Measurements from ENCODE around the gene ISYNA1.

DNA sequence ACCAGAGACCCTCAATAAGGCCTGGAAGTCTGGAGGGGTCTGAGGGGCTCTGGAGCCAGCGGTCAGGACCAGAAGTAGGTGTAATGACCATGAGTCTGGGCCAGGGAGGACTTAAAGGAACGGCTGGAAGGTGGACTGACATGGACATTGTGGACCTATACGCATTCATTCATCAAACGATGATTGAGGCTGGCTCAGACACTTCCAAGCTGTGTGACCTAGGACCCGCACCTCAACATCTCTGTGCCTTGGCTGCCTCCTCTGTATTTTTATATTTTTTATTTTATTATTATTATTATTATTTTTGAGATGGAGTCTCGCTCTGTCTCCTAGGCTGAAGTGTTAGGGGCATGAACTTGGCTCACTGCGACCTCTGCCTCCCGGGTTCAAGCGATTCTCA, 31.2 kb downstream of the ISYNA1 start:
- TF ChIP-seq, protein P1, sequence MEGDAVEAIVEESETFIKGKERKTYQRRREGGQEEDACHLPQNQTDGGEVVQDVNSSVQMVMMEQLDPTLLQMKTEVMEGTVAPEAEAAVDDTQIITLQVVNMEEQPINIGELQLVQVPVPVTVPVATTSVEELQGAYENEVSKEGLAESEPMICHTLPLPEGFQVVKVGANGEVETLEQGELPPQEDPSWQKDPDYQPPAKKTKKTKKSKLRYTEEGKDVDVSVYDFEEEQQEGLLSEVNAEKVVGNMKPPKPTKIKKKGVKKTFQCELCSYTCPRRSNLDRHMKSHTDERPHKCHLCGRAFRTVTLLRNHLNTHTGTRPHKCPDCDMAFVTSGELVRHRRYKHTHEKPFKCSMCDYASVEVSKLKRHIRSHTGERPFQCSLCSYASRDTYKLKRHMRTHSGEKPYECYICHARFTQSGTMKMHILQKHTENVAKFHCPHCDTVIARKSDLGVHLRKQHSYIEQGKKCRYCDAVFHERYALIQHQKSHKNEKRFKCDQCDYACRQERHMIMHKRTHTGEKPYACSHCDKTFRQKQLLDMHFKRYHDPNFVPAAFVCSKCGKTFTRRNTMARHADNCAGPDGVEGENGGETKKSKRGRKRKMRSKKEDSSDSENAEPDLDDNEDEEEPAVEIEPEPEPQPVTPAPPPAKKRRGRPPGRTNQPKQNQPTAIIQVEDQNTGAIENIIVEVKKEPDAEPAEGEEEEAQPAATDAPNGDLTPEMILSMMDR (IDR thresholded peaks at IDR 0.05; ENCODE audit: low read length) = no peak
- TF ChIP-seq EZH2 (IDR thresholded peaks at IDR 0.05; ENCODE audit: borderline replicate concordance, low read length) = no peak
